ENCODE measurements around the gene RPS16. TPM values are rescaled to one million over a fixed set of nuclear protein-coding genes. Genes with fewer than 3 reads are reported as not detected.
A peak's percentile ranks its signal among the peaks of the same experiment; 100 is the strongest.
"Not testable (repeated sequence)": the region's sequence is repeated elsewhere in the genome, so short reads cannot be mapped to it uniquely, and the experiment has no call there.

RPS16 gene
- total and polyA plus RNA-seq, 7 experiments from 2014 or later = 2,281 to 4,335 (median 3,122) TPM

DNA sequence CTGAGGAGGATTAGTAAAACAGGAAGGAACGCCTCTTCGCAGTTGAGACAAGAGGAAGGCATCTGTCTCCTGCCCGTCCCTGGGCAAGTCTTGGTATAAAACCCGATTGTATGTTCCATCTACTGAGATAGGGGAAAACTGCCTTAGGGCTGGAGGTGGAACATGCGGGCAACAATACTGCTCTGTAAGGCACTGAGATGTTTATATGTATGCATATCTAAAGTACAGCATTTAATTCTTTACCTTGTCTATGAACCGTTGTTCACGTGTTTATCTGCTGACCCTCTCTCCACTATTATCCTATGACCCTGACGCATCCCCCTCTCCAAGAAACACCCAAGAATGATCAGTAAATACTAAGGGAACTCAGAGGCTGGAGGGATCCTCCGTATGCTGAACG lies 44.2 kb upstream of the RPS16 start:
- no peaks in the 10 kb centered on the region for H3K9me3 ChIP-seq (ENCODE audit: control insufficient read depth in 2 of 3, low read length in 3 of 3)
- ATAC-seq = no peak
- Mint-ChIP-seq H3K4me1 (peaks cover 17 to 32% (median 25%) of the 10 kb centered on the region in 7 donors), H3K27ac (peak overlapping the region; percentile 15 to 97 (median 92)), H3K27me3 (no peaks in the 10 kb centered on the region), H3K36me3 (peaks cover 0 to 11% (median 6%) of the 10 kb centered on the region in 5 donors), H3K4me3 (peak overlapping the region; percentile 86 to 97 (median 92)), H3K9me3 (peaks cover 0 to 1% (median 0%) of the 10 kb centered on the region in 11 donors)
- peaks cover under 1 to 31% (median under 1%) of the 10 kb centered on the region in 3 experiments for H3K36me3 ChIP-seq (ENCODE audit: control insufficient read depth in 2 of 3, insufficient read depth in 3 of 3, low read length in 3 of 3)
- ChIA-PET CTCF (no interaction called here), POLR2A (interaction anchor here (0.8 to 1.2 kb wide), 6 partner anchors 8 to 89 kb away, joined by 3 to 5 read pairs (median 4); partner anchors contain the start of genes MED29, PAF1, PLEKHG2 and RPS16)
- H3K4me3 ChIP-seq (ENCODE audit: low read length) = peak overlapping the region; percentile 74
- H3K27me3 ChIP-seq (ENCODE audit: control insufficient read depth in 2 of 2, insufficient read depth in 2 of 2, low read length in 2 of 2) = no peaks in the 10 kb centered on the region
- H3K27ac ChIP-seq (ENCODE audit: low read depth, low read length) = peak overlapping the region; percentile 86
- H3K4me1 ChIP-seq (ENCODE audit: control insufficient read depth in 2 of 2, insufficient read depth in 2 of 2, low read length in 2 of 2) = peaks cover 10 to 11% of the 10 kb centered on the region in 2 donors
- DNase-seq = no peak
- intact Hi-C loops (cut with micrococcal nuclease) = loop anchor here (1.0 to 2.0 kb wide), 6 partner anchors 19 to 353 kb away; partner anchors contain the start of genes EID2B (in 2 of the 2), SUPT5H (in 2 of the 2), DLL3 (in 1 of the 2) and MED29 (in 1 of the 2)

DNA sequence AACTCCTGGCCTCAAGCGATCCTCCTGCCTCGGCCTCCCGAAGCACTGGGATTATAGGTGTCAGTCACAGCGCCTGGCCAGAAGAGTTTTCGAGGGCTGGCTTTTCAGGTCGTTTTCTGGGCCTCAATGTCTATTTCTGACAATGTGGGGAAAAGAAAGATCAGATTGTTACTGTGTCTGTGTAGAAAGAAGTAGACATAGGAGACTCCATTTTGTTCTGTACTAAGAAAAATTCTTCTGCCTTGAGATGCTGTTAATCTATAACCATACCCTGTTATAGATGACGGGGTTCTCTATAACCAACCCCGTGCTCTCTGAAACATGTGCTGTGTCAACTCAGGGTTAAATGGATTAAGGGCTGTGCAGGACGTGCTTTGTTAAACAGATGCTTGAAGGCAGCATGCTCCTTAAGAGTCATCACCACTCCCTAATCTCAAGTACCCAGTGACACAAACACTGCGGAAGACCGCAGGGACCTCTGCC lies 43.6 kb upstream of the RPS16 start:
- H3K27ac Mint-ChIP-seq = peak overlapping the region in 6 of 9 donors; percentile 15 to 97 (median 89)
- H3K9me3 Mint-ChIP-seq; POLR2A ChIA-PET; H3K27me3 Mint-ChIP-seq; CTCF ChIA-PET; ATAC-seq; H3K27me3 ChIP-seq (ENCODE audit: control insufficient read depth in 2 of 2, insufficient read depth in 2 of 2, low read length in 2 of 2); H3K4me3 ChIP-seq (ENCODE audit: low read length); H3K27ac ChIP-seq (ENCODE audit: low read depth, low read length); H3K9me3 ChIP-seq (ENCODE audit: control insufficient read depth in 2 of 3, low read length in 3 of 3); intact Hi-C loops (cut with micrococcal nuclease); DNase-seq: not testable (repeated sequence)
- peaks cover 10 to 11% of the 10 kb centered on the region in 2 donors for H3K4me1 ChIP-seq (ENCODE audit: control insufficient read depth in 2 of 2, insufficient read depth in 2 of 2, low read length in 2 of 2)
- peaks cover 0 to 16% (median 10%) of the 10 kb centered on the region in 5 donors for H3K36me3 Mint-ChIP-seq
- peaks cover 6 to 35% (median 6%) of the 10 kb centered on the region in 3 experiments for H3K36me3 ChIP-seq (ENCODE audit: control insufficient read depth in 2 of 3, insufficient read depth in 3 of 3, low read length in 3 of 3)
- H3K4me3 Mint-ChIP-seq = peak overlapping the region in 8 of 10 donors; percentile 90 to 97 (median 92)
- H3K4me1 Mint-ChIP-seq = peaks cover 17 to 32% (median 25%) of the 10 kb centered on the region in 7 donors

DNA sequence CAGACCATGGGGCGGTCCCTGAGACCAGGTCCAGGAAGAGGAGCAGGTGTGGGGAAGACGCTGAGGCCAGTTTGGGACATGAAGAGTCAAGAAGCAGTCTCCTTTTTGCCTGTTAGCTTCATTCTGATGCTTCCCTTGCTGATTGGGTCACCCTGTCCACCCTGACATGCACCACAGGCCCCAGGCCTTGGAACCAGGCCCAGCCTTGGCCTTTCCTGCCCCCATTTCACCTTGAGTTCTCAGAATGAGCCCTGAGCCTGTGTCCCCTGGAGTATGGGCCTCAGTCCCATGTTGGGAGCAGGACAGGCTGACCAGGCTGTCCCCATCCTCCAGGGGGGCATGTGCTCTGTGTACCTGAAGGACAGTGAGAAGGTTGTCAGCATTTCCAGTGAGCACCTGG lies 40.0 kb upstream of the RPS16 start:
- peak overlapping the region in 1 of 9 donors; percentile 47 for H3K27ac Mint-ChIP-seq
- peaks cover 0 to 1% (median 0%) of the 10 kb centered on the region in 11 donors for H3K9me3 Mint-ChIP-seq
- peaks cover 11 to 17% (median 14%) of the 10 kb centered on the region in 7 donors for H3K4me1 Mint-ChIP-seq
- H3K36me3 ChIP-seq (ENCODE audit: control insufficient read depth in 2 of 3, insufficient read depth in 3 of 3, low read length in 3 of 3) = peaks cover 23 to 61% (median 25%) of the 10 kb centered on the region in 3 experiments
- DNase-seq = no peak
- H3K27me3 Mint-ChIP-seq = no peaks in the 10 kb centered on the region
- H3K9me3 ChIP-seq (ENCODE audit: control insufficient read depth in 2 of 3, low read length in 3 of 3) = no peaks in the 10 kb centered on the region
- POLR2A ChIA-PET = interaction anchor here (1.3 kb wide), 1 partner anchor 31 kb away, joined by 4 read pairs; the partner anchor contains the start of gene SUPT5H
- no peak overlapping the region for H3K4me3 ChIP-seq (ENCODE audit: low read length)
- CTCF ChIA-PET = interaction anchor here (0.7 to 3.9 kb wide), 6 partner anchors 12 to 379 kb away, joined by 3 to 21 read pairs (median 4); partner anchors contain the start of gene EID2B
- no peak overlapping the region for H3K4me3 Mint-ChIP-seq
- H3K36me3 Mint-ChIP-seq = peaks cover 7 to 28% (median 18%) of the 10 kb centered on the region in 5 donors
- intact Hi-C loops (cut with micrococcal nuclease) = no loop called here
- no peaks in the 10 kb centered on the region for H3K4me1 ChIP-seq (ENCODE audit: control insufficient read depth in 2 of 2, insufficient read depth in 2 of 2, low read length in 2 of 2)
- ATAC-seq = no peak
- no peaks in the 10 kb centered on the region for H3K27me3 ChIP-seq (ENCODE audit: control insufficient read depth in 2 of 2, insufficient read depth in 2 of 2, low read length in 2 of 2)
- H3K27ac ChIP-seq (ENCODE audit: low read depth, low read length) = no peak overlapping the region

DNA sequence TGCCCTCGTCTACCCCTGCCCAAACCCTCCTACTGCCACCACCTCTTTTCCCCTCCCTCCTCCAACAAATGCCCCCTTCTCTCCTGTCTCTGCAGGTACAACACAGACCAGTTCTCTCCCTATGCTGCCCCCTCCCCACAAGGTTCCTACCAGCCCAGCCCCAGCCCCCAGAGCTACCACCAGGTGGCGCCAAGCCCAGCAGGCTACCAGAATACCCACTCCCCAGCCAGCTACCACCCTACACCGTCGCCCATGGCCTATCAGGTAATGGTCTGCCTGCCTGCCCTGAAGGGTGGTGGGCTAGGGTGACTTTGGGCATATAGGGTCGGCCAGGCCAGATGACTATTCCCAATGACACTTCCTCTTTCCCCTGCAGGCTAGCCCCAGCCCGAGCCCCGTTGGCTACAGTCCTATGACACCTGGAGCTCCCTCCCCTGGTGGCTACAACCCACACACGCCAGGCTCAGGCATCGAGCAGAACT lies 38.4 kb upstream of the RPS16 start:
- no peak overlapping the region for H3K27ac ChIP-seq (ENCODE audit: low read depth, low read length)
- H3K27me3 Mint-ChIP-seq = no peaks in the 10 kb centered on the region
- DNase-seq = peak; percentile 64 to 80 (median 73)
- ChIA-PET CTCF (interaction anchor here (0.6 to 3.9 kb wide), 15 partner anchors 9 to 198 kb away, joined by 3 to 21 read pairs (median 3); partner anchors contain the start of genes MED29 and PAF1), POLR2A (interaction anchor here (0.6 to 1.3 kb wide), 3 partner anchors 21 to 83 kb away, joined by 3 read pairs; partner anchors contain the start of genes MED29, PAF1 and SUPT5H)
- no peak overlapping the region for H3K4me3 ChIP-seq (ENCODE audit: low read length)
- peaks cover 0 to 11% (median 8%) of the 10 kb centered on the region in 7 donors for H3K4me1 Mint-ChIP-seq
- intact Hi-C loops (cut with micrococcal nuclease) = loop anchor here (1.0 kb wide), 2 partner anchors 58 to 198 kb away; partner anchors contain the start of gene EID2B (in 2 of the 2)
- no peaks in the 10 kb centered on the region for H3K4me1 ChIP-seq (ENCODE audit: control insufficient read depth in 2 of 2, insufficient read depth in 2 of 2, low read length in 2 of 2)
- peaks cover 0 to 1% (median 0%) of the 10 kb centered on the region in 11 donors for H3K9me3 Mint-ChIP-seq
- no peaks in the 10 kb centered on the region for H3K27me3 ChIP-seq (ENCODE audit: control insufficient read depth in 2 of 2, insufficient read depth in 2 of 2, low read length in 2 of 2)
- no peaks in the 10 kb centered on the region for H3K9me3 ChIP-seq (ENCODE audit: control insufficient read depth in 2 of 3, low read length in 3 of 3)
- peaks cover 27 to 75% (median 35%) of the 10 kb centered on the region in 3 experiments for H3K36me3 ChIP-seq (ENCODE audit: control insufficient read depth in 2 of 3, insufficient read depth in 3 of 3, low read length in 3 of 3)
- H3K4me3 Mint-ChIP-seq = no peak overlapping the region
- ATAC-seq = peak; percentile 88
- peak overlapping the region in 4 of 9 donors; percentile 8 to 59 (median 28) for H3K27ac Mint-ChIP-seq
- peaks cover 12 to 40% (median 27%) of the 10 kb centered on the region in 5 donors for H3K36me3 Mint-ChIP-seq

DNA sequence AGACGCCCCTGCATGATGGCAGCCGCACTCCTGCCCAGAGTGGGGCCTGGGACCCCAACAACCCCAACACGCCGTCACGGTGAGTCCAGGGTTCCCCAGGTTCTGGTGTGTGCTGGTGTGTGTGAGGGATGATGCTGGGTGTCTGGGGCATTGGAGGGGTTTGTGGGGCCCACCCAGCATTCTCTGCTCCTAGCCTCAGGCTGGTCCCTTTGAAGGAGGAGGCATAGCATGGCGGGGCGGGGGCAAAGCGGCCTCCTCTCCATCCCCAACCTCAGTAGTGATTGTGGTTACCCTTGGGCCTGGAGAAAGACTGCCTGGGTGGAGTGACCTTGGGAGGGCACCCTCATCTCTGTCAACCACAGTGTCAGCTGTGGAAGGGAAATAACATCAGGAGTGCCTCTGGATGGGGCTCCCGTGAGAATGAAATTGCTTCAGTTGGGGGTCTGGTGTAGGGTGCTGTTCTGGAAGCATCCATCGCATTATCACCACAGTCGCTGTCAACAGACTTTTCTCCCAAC lies 37.8 kb upstream of the RPS16 start:
- Histone ChIP-seq H3K9me3 (ENCODE audit: control insufficient read depth in 2 of 3, low read length in 3 of 3) (no peaks in the 10 kb centered on the region), H3K27me3 (ENCODE audit: control insufficient read depth in 2 of 2, insufficient read depth in 2 of 2, low read length in 2 of 2) (no peaks in the 10 kb centered on the region), H3K36me3 (ENCODE audit: control insufficient read depth in 2 of 3, insufficient read depth in 3 of 3, low read length in 3 of 3) (peaks cover 32 to 82% (median 42%) of the 10 kb centered on the region in 3 experiments), H3K27ac (ENCODE audit: low read depth, low read length) (no peak overlapping the region), H3K4me1 (ENCODE audit: control insufficient read depth in 2 of 2, insufficient read depth in 2 of 2, low read length in 2 of 2) (no peaks in the 10 kb centered on the region), H3K4me3 (ENCODE audit: low read length) (no peak overlapping the region)
- H3K36me3 Mint-ChIP-seq = peaks cover 15 to 47% (median 28%) of the 10 kb centered on the region in 5 donors
- peaks cover 0 to 11% (median 8%) of the 10 kb centered on the region in 7 donors for H3K4me1 Mint-ChIP-seq
- CTCF ChIA-PET = interaction anchor here (0.9 to 3.9 kb wide), 9 partner anchors 8 to 199 kb away, joined by 3 to 21 read pairs (median 4); partner anchors contain the start of genes MED29 and PAF1
- no peak overlapping the region for H3K4me3 Mint-ChIP-seq
- no peaks in the 10 kb centered on the region for H3K27me3 Mint-ChIP-seq
- POLR2A ChIA-PET = interaction anchor here (0.8 to 1.3 kb wide), 2 partner anchors 28 to 82 kb away, joined by 3 read pairs; partner anchors contain the start of genes MED29, PAF1 and SUPT5H
- peaks cover 0 to 1% (median 0%) of the 10 kb centered on the region in 11 donors for H3K9me3 Mint-ChIP-seq
- intact Hi-C loops (cut with micrococcal nuclease) = no loop called here
- H3K27ac Mint-ChIP-seq = peak overlapping the region in 2 of 9 donors; percentile 32 to 59
- no peak for ATAC-seq
- no peak for DNase-seq

DNA sequence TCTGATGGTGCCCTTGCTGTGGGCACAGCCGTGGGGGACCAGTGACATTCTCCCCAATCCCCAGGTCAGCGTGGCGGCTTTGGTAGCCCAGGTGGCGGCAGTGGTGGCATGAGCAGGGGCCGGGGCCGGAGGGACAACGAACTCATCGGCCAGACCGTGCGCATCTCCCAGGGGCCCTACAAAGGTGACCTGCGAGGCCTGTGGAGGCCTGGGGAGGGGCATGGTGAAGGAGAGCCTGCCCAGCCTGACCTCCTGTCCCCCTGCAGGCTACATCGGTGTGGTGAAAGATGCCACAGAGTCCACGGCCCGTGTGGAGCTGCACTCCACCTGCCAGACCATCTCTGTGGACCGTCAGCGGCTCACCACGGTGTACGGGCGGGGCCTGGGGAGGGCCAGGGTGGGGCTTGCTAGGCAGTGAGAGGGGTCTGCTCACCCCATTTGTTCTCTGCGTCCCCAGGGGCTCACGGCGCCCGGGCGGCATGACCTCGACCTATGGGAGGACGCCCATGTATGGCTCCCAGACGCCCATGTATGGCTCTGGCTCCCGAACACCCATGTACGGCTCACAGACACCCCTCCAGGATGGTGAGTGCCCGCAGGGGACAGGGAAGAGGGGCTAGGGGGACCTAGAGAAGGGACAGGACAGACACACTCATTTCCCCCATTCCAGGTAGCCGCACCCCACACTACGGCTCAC lies 37.1 kb upstream of the RPS16 start:
- Histone ChIP-seq H3K4me1 (ENCODE audit: control insufficient read depth in 2 of 2, insufficient read depth in 2 of 2, low read length in 2 of 2) (no peaks in the 10 kb centered on the region), H3K27me3 (ENCODE audit: control insufficient read depth in 2 of 2, insufficient read depth in 2 of 2, low read length in 2 of 2) (no peaks in the 10 kb centered on the region), H3K27ac (ENCODE audit: low read depth, low read length) (no peak overlapping the region), H3K36me3 (ENCODE audit: control insufficient read depth in 2 of 3, insufficient read depth in 3 of 3, low read length in 3 of 3) (peaks cover 37 to 88% (median 43%) of the 10 kb centered on the region in 3 experiments), H3K4me3 (ENCODE audit: low read length) (no peak overlapping the region), H3K9me3 (ENCODE audit: control insufficient read depth in 2 of 3, low read length in 3 of 3) (no peaks in the 10 kb centered on the region)
- H3K4me3 Mint-ChIP-seq = no peak overlapping the region
- no peak for ATAC-seq
- no peaks in the 10 kb centered on the region for H3K27me3 Mint-ChIP-seq
- ChIA-PET CTCF (interaction anchor here (1.5 to 3.9 kb wide), 3 partner anchors 61 to 199 kb away, joined by 3 to 21 read pairs (median 11); partner anchors contain the start of genes MED29 and PAF1), POLR2A (interaction anchor here (1.7 kb wide), 1 partner anchor 28 kb away, joined by 5 read pairs; the partner anchor contains the start of gene SUPT5H)
- H3K27ac Mint-ChIP-seq = peak overlapping the region in 2 of 9 donors; percentile 14 to 30
- H3K4me1 Mint-ChIP-seq = peaks cover 0 to 11% (median 8%) of the 10 kb centered on the region in 7 donors
- no peak for DNase-seq
- peaks cover 15 to 52% (median 28%) of the 10 kb centered on the region in 5 donors for H3K36me3 Mint-ChIP-seq
- intact Hi-C loops (cut with micrococcal nuclease) = no loop called here
- peaks cover 0 to 1% (median 0%) of the 10 kb centered on the region in 11 donors for H3K9me3 Mint-ChIP-seq
